HEK293T (cell line): ENCODE data around the gene SYPL2.

Experiments
- CTCF ChIA-PET: fragments of 350-600 bp; formaldehyde crosslinking; extraction: SDS; loops from one replicate; lab custom pipeline; 2021; ENCODE audit warnings: antibody characterized with exemption, inconsistent platforms; lab: Yijun Ruan, JAX
- POLR2A ChIA-PET: fragments of 350-600 bp; formaldehyde crosslinking; extraction: SDS; loops from one replicate; lab custom pipeline; 2020; ENCODE audit warnings: antibody characterized with exemption, inconsistent platforms; lab: Yijun Ruan, JAX
- DNase-seq: peaks from one replicate; pipeline ENCODE4 v3.0.0; 2012; ENCODE audit warnings: mixed read lengths; ENCODE audit errors: extremely low spot score
- ARNT ChIP-seq: fragments of 450-650 bp; IDR thresholded peaks from 2 replicates; pipeline ENCODE4 v1.6.1; 2017; ENCODE audit warnings: mild to moderate bottlenecking
- BHLHE40 ChIP-seq: fragments of 450-650 bp; IDR thresholded peaks from 2 replicates; pipeline ENCODE4 v1.6.1; 2016; ENCODE audit warnings: mild to moderate bottlenecking, moderate library complexity, borderline replicate concordance
- CTBP1 ChIP-seq: fragments of 450-650 bp; IDR thresholded peaks from 2 replicates; pipeline ENCODE4 v1.6.1; 2016; ENCODE audit warnings: borderline replicate concordance
- ELF4 ChIP-seq: fragments of 450-650 bp; IDR thresholded peaks from 2 replicates; pipeline ENCODE4 v1.6.1; 2017; ENCODE audit warnings: antibody characterized with exemption
- FOXA1 ChIP-seq: fragments of 450-650 bp; IDR thresholded peaks from 2 replicates; pipeline ENCODE4 v1.6.1; 2016; ENCODE audit warnings: mild to moderate bottlenecking
- FOXK2 ChIP-seq: fragments of 450-650 bp; IDR thresholded peaks from 2 replicates; pipeline ENCODE4 v1.6.1; 2016; ENCODE audit warnings: mild to moderate bottlenecking
- FOXM1 ChIP-seq: fragments of 450-650 bp; IDR thresholded peaks from 2 replicates; pipeline ENCODE4 v1.6.1; 2017; ENCODE audit warnings: mild to moderate bottlenecking, borderline replicate concordance
- HDGF ChIP-seq: fragments of 450-650 bp; IDR thresholded peaks from 2 replicates; pipeline ENCODE4 v1.6.1; 2017; ENCODE audit warnings: antibody characterized with exemption, borderline replicate concordance
- L3MBTL2 ChIP-seq: fragments of 450-650 bp; conservative IDR thresholded peaks from 2 replicates; pipeline ENCODE4 v1.6.1; 2016; ENCODE audit warnings: mild to moderate bottlenecking
- LEF1 ChIP-seq: fragments of 450-650 bp; IDR thresholded peaks from 2 replicates; pipeline ENCODE4 v1.6.1; 2017; ENCODE audit warnings: mild to moderate bottlenecking, borderline replicate concordance
- NFRKB ChIP-seq: fragments of 450-650 bp; IDR thresholded peaks from 2 replicates; pipeline ENCODE4 v1.6.1; 2016; ENCODE audit warnings: mild to moderate bottlenecking, moderate library complexity
- PKNOX1 ChIP-seq: fragments of 450-650 bp; IDR thresholded peaks from 2 replicates; pipeline ENCODE4 v1.6.1; 2016
- SP1 ChIP-seq: fragments of 450-650 bp; IDR thresholded peaks from 2 replicates; pipeline ENCODE4 v1.6.1; 2017
- SUZ12 ChIP-seq: fragments of 450-650 bp; IDR thresholded peaks from 2 replicates; pipeline ENCODE4 v1.6.1; 2016; ENCODE audit warnings: mild to moderate bottlenecking
- TARDBP ChIP-seq: fragments of 450-650 bp; IDR thresholded peaks from 2 replicates; pipeline ENCODE4 v1.6.1; 2016
- ZNF384 ChIP-seq: fragments of 450-650 bp; IDR thresholded peaks from 2 replicates; pipeline ENCODE4 v1.6.1; 2016

SYPL2 gene

GRCh38 chr1:109482242-109482641 is 15.9 kb downstream of the SYPL2 start:
- ChIA-PET CTCF (interaction anchor here (1.3 kb wide), 1 partner anchor 13 kb away, joined by 3 read pairs; no protein-coding TSS in a partner anchor), POLR2A (interaction anchor here (2.8 kb wide), 1 partner anchor 13 kb away, joined by 11 read pairs; no protein-coding TSS in a partner anchor)
- TF ChIP-seq SUZ12 (no peak), FOXK2 (no peak), NFRKB (no peak), FOXM1 (no peak), L3MBTL2 (no peak), CTBP1 (no peak), SP1 (no peak), ZNF384 (no peak), BHLHE40 (no peak), PKNOX1 (no peak), TARDBP (no peak)
- no peak for DNase-seq

- POLR2A ChIA-PET: interaction anchor here (1.0 to 2.8 kb wide), 8 partner anchors 11 to 230 kb away, joined by 4 to 14 read pairs (median 6); partner anchors contain the start of genes AMIGO1, CYB561D1 and PSMA5
- peak; percentile 63 for DNase-seq
- no peak for TF ChIP-seq ELF4
- no peak for TF ChIP-seq FOXK2
- TF ChIP-seq HDGF: no peak
- no peak for TF ChIP-seq BHLHE40
- no peak for TF ChIP-seq FOXM1
- TF ChIP-seq CTBP1: no peak
- TF ChIP-seq LEF1: no peak
- no peak for TF ChIP-seq PKNOX1
- no peak for TF ChIP-seq ZNF384
- no peak for TF ChIP-seq FOXA1
- TF ChIP-seq NFRKB: no peak
- TF ChIP-seq SUZ12: no peak
- no peak; the same call in 1 of the 2 replicates for TF ChIP-seq L3MBTL2
- TF ChIP-seq SP1: no peak
- no peak for TF ChIP-seq ARNT
- CTCF ChIA-PET: interaction anchor here (0.6 to 2.9 kb wide), 2 partner anchors 10 to 30 kb away, joined by 3 to 12 read pairs; partner anchors contain the start of gene CYB561D1
Observed at GRCh38 chr1:109482791-109483671, 16.7 kb downstream of the SYPL2 start.

GRCh38 chr1:109483672-109484518 is 17.5 kb downstream of the SYPL2 start, which contains the start of gene ATXN7L2:
Gene ATXN7L2 (plus strand): TSS chr1:109483905. CDS start chr1:109483954, 49 bp downstream.
- ChIA-PET POLR2A (interaction anchor here (1.0 to 3.0 kb wide), 9 partner anchors 10 to 231 kb away, joined by 4 to 14 read pairs (median 7); partner anchors contain the start of genes AMIGO1, CYB561D1 and PSMA5), CTCF (interaction anchor here (0.6 to 2.9 kb wide), 2 partner anchors 10 to 31 kb away, joined by 3 to 12 read pairs; partner anchors contain the start of gene CYB561D1)
- DNase-seq: peak; percentile 100
- TF ChIP-seq FOXM1 (peak; percentile 99), ELF4 (0 out of 2 replicates have a peak, but pooled peaks have one; percentile 20), HDGF (no peak), SP1 (no peak), PKNOX1 (no peak), TARDBP (peak; percentile 48), FOXK2 (no peak), LEF1 (peak; percentile 86), CTBP1 (peak; percentile 76; the same call in 1 of the 2 replicates), ARNT (peak; percentile 54), NFRKB (no peak), L3MBTL2 (peak; percentile 92)

GRCh38 chr1:109484519-109484975 is 18.2 kb downstream of the SYPL2 start:
- DNase-seq: no peak
- CTCF ChIA-PET: interaction anchor here (1.0 to 2.9 kb wide), 2 partner anchors 9 to 24 kb away, joined by 3 to 12 read pairs; partner anchors contain the start of genes AMIGO1 and CYB561D1
- POLR2A ChIA-PET: interaction anchor here (1.2 to 3.0 kb wide), 7 partner anchors 9 to 59 kb away, joined by 5 to 14 read pairs (median 9); partner anchors contain the start of genes AMIGO1, CYB561D1 and PSMA5
- TF ChIP-seq HDGF (no peak), NFRKB (no peak), PKNOX1 (no peak), FOXM1 (no peak)
